Hematopoietic multipotent progenitor cell treated with erythropoietin and hydrocortisone succinate and interleukin-3 and kit ligand, for 15 days (in vitro differentiated cells): ENCODE data around the gene ZNF573.
"Not testable (repeated sequence)": the region's sequence is repeated elsewhere in the genome, so short reads cannot be mapped to it uniquely, and the experiment has no call there.

ENCODE experiments used
- DNase-seq: peaks from one replicate; pipeline ENCODE4 v3.0.0-alpha.2; 2015; ENCODE audit warnings: low spot score

Gene ZNF573

DNA sequence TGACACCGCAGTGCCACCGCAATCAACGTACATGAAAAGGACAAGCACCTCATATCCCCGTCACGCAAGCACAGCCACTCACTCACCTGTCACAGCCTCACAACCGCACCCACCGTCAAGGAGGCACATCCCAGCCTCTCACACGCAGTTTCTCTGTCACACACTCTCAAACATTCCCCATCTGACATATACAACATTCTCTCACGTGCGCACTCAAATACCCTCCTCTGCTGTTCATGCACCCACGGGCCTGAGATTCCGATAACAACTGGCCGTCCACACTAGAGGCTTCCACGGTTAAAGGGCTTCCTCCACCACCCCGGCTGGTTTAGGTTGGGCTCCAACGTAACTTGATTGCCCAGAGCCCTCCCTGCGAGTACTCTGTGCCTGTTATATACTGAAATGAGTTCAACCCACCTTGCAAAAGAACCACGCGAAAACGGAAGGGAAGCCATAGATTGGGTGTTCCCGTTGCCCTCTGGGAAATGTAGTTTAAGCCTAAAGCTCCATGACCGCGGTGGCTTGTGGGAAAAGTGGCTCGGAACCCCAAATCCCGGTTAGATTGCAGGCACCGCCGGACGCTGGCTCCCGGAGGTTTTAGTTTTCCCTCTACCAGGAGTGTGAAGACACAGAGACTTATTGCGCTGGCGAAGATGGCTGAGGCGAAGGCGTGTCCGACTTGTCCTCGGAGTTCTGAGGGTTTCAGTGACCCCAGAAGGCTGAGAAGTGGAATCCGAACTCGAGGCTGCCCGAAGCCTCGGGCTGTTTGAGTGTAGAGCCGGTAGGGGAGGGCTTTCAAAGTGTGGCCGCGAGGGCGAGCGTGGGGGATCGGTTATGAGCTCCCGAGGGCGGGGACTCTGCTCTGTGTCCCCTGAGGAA lies at the start of gene ZNF573:
Gene ZNF573 (minus strand): TSS at position 460 of the 879 bp plus-strand sequence. CDS start 5,857 bp downstream, outside the sequence.
- peak; percentile 65 for DNase-seq

- no peak for DNase-seq
Measured at GRCh38 chr19:37817180-37817981, 38.0 kb upstream of the ZNF573 start.

GRCh38 chr19:37815611-37816010 lies 36.2 kb upstream of the ZNF573 start:
- DNase-seq: not testable (repeated sequence)

DNA sequence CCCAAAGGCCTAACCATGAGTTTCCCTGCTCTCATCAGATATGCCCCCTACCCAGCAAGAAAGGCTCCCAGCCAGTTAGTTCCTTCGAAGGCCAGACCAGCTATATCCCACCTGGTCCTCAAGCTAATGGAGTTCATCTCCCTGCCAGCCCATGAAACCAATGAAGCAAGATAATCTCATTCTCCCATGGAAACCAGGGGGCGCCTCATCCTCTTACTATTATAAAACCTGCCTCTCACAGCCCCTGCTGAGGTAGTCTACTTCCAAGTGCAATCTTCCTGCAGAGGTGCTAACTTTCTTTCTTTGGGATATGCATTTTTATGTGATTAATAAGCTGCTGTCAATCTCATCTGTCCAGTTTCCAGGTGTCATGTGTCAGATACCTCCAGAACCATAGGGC lies 34.0 kb upstream of the ZNF573 start:
- no peak for DNase-seq

DNA sequence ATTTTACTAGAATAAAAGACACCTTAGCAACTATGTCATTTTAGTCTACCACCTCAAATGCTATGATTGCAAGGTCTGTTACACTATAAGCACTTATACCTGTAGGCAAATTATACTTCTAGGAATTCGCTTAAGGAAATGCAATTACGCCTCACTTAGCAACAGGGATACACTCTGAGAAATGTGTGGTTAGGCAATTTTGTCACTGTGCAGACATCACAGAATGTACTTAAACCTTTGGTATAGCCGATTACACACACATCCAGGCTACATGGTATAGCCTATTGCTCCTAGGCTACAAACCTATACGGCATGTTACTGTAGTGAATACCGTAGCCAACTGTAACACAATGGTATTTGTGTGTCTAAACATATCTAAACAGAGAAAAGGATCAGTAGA lies 30.0 kb upstream of the ZNF573 start:
- no peak for DNase-seq

GRCh38 chr19:37803249-37803840 lies 24.0 kb upstream of the ZNF573 start:
- no peak for DNase-seq

GRCh38 chr19:37790244-37790925 lies 11.0 kb upstream of the ZNF573 start:
- no peak for DNase-seq

- no peak for DNase-seq
Measured at GRCh38 chr19:37778613-37779126, 716 bp downstream of the ZNF573 start.

DNA sequence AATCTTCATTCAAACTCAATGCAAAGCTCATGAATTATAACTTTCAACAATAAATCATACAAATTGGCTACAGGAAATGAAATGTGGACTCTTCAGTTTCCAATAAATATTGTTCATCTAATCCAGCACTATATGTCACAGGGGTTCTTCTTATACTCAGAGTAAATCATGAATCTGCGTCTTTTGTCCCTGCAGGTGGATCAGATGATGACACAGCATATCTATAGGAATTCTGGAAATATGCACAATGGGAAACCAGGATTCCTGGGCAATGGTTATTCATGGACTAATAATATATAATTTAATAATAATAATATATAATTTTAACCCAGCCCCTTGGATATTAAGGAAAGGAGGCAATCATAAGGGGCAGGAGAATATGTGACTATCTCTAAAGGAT lies 8.4 kb downstream of the ZNF573 start:
- no peak for DNase-seq

DNA sequence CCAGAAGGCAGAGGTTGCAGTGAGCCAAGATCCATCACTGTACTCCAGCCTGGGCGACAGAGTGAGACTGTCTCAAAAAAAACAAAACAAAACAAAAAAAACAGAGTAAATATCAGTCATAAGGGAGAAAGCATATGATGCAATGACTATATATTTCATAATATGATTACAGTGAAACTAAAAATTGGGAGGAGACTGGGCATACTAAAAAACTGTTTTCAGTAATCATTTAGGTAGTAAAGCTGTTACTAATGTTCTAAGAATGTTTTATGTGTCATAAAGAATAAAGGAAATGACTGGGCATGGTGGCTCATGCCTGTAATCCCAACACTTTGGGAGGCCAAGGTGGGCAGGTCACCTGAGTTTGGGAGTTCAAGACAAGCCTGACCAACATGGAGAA lies 15.9 kb downstream of the ZNF573 start:
- DNase-seq: no peak

DNA sequence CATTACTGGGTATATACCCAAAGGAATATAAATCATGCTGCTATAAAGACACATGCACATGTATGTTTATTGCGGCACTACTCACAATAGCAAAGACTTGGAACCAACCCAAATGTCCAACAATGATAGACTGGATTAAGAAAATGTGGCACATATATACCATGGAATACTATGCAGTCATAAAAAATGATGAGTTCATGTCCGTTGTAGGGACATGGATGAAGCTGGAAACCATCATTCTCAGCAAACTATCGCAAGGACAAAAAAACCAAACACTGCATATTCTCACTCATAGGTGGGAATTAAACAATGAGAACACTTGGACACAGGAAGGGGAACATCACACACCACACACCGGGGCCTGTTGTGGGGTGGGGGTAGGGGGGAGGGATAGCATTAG lies 21.7 kb downstream of the ZNF573 start:
- not testable (repeated sequence) for DNase-seq

- DNase-seq: no peak
Measured at GRCh38 chr19:37738371-37738770, 41.0 kb downstream of the ZNF573 start.

- no peak for DNase-seq
Measured at GRCh38 chr19:37725181-37725580, 54.2 kb downstream of the ZNF573 start.

DNA sequence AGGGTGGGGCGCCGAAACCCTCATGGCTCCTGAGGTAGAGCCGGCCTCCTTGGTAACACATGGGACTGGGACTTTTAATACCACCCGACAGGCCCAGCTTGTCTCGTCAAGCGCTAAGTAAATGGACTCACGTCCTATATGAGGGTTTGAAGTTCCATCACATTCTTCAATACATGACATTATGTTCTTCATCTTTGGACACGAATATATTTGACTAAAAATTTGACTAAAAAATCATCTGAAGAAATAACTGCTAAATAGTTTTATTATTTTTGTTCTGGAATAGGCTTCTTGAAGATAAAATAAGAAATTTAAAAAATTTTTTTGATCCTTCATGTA lies 59.5 kb downstream of the ZNF573 start:
- DNase-seq: no peak

DNA sequence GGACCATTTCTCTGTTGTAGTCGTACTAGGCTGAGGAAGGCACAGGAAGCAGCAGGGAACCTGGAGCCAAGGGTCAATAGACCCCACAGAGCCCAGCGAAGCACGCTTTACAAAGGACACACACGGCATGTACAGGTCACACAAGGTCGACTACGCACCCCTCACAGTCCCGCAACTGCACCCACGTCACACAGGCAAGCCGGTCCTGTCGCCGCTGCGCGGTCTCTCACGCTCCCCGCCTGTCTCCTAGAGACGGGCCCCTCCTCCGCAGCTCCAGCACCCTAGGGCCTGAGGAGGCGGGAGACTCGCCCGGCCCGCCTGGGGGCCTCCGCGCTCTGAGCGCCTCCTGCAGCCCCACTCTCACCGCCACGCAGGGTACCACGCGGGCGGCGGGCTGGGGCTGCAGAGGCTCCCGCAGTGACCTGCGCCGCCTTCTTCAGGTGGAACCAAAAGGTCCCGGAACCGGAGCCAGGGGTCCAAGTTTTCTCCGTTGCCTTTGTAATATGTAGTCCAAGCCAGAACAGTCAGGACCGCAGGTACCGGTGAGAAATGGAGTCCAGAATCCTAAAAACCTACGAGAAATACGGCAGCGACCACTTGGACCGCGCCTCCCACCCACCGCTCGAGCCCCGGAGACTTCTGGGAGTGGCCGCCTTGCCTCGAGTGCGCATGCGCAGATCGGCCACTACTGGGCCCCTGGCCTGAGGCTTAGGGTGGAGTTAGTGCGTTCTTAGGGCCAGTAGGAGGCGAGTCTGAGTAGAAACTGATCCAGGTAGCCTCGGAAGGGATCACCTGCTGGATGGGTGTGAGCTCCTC lies 60.1 kb downstream of the ZNF573 start, which contains the start of gene ZNF607:
Gene ZNF607 (minus strand): TSS at position 651 of the 816 bp plus-strand sequence. CDS start 8,143 bp downstream, outside the sequence.
- peak; percentile 61 for DNase-seq

DNA sequence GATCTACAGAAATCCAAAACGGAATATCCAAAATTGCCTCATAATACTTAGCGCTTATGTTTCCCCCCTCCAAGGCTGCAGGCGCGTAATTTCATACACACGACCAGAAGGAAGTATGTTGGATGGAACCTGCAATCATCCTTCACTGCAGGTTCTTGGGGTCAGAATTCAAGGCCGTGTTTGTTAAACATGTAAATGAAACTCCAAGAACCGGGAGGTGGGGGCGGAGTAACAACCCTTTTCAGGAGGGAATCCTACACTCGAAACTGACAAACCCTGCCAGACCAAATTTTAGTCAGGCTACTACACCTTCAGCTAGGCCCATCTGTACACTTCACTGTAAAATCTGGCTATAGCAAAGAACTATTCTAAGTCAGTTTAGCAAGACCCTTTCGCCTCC lies 61.1 kb downstream of the ZNF573 start:
- DNase-seq: no peak

GRCh38 chr19:37716140-37716539 lies 63.2 kb downstream of the ZNF573 start:
- DNase-seq: no peak

- no peak for DNase-seq
Measured at GRCh38 chr19:37706052-37706605, 73.3 kb downstream of the ZNF573 start.

DNA sequence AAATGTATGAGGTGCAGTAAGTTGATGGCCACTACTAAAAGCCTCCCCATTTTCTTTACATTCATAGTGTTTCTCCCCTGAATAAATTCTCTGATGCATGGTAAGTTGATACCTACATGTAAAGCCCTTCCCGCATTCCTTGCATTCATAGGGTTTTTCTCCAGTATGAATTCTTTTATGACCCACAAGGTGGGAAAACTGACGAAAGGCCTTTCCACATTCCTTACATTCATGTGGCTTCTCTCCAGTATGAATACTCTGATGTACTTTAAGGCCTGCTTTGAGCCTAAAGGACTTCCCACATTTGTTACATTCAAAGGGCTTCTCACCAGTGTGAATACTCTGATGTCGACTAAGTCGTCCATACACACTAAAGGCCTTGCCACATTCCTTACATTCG lies 80.3 kb downstream of the ZNF573 start:
- no peak for DNase-seq

DNA sequence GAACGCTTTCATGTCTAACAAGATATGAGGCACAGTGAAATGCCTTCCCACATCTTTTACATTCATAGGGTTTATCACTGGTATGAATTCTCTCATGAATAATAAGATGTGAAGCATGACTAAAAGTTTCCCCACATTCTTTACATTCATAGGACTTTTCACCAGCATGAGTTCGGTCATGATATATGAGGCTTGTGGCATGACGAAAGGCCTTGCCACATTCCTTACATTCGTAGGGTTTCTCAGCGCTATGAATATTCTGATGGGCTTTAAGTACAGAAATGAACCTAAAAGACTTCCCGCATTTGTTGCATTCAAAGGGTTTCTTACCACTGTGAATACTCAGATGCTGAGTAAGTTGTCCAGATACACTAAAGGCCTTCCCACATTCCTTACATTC lies 81.2 kb downstream of the ZNF573 start:
- no peak for DNase-seq
